Measurements from ENCODE around the gene GIGYF2. TPM values are rescaled to one million over a fixed set of nuclear protein-coding genes. Genes with fewer than 3 reads are reported as not detected.
A peak's percentile ranks its signal among the peaks of the same experiment; 100 is the strongest.

GIGYF2 gene
- total and polyA plus RNA-seq, 2 of the 13 experiments (the other 11 are each of a cell fraction or from before 2014, with no cell fraction given): 44.9 to 73.5 TPM

DNA sequence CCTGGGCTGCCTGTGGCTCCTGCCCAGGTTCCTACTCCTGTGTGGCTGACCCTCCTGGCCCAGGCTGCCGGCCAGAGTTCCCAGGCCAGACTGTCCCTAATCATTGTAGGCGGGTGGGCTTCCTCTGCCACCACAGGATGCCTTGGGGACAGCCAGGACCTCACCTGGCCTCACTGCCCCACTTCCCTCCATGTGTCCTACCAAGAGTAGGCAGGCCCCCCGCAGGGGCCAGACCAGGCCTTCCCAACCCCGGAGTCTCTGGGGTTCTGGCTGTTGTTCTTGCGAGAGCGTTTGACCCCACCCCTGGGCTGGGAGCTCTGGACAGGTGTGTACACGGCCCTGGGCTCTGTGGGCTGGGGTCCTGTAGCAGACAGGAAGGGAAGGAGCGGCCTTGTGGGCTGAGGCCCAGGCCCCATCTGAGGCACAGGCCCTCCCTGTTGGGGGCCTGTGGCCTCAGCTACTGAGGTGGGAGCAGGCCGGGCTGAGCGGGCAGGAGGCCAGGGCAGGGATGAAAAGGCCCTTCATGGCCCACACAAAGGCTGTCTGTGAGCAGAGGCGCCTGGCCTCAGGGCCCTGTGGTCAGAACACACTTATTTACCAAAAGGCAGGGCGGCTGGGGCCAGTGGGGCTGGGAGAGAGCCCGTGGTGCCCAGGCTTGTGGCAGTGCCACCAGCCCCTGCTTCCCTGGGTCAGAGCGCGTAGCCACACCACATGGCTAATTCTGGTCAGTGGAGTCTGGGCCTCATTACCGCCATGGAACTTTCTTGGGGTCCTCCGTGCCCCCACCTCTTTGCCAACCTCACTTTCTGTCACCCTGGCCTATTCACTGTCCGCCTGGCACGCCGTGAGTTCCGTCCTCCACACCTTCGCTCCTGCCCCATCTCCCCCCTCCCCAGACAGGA is 175.0 kb downstream of the GIGYF2 start (continued):
- no peak for TF ChIP-seq STAT6 (CRISPR knock-in tag; IDR thresholded peaks at IDR 0.05; ENCODE audit: borderline replicate concordance)
- peak; percentile 76 for TF ChIP-seq ZNF891 (CRISPR knock-in tag; IDR thresholded peaks at IDR 0.05)
- no peak for TF ChIP-seq DMTF1 (CRISPR knock-in tag; IDR thresholded peaks at IDR 0.05)
- TF ChIP-seq, protein P1, sequence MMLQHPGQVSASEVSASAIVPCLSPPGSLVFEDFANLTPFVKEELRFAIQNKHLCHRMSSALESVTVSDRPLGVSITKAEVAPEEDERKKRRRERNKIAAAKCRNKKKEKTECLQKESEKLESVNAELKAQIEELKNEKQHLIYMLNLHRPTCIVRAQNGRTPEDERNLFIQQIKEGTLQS (CRISPR knock-in tag; IDR thresholded peaks at IDR 0.05): no peak
- TF ChIP-seq ZNF230 (CRISPR knock-in tag; IDR thresholded peaks at IDR 0.05): peak; percentile 73; the same call in 1 of the 2 replicates
- TF ChIP-seq ZNF256 (CRISPR knock-in tag; conservative IDR thresholded peaks at IDR 0.05): no peak
- TF ChIP-seq BORCS8-MEF2B (CRISPR knock-in tag; IDR thresholded peaks at IDR 0.05): peak; percentile 59; the same call in 1 of the 2 replicates
- TF ChIP-seq, protein P2, sequence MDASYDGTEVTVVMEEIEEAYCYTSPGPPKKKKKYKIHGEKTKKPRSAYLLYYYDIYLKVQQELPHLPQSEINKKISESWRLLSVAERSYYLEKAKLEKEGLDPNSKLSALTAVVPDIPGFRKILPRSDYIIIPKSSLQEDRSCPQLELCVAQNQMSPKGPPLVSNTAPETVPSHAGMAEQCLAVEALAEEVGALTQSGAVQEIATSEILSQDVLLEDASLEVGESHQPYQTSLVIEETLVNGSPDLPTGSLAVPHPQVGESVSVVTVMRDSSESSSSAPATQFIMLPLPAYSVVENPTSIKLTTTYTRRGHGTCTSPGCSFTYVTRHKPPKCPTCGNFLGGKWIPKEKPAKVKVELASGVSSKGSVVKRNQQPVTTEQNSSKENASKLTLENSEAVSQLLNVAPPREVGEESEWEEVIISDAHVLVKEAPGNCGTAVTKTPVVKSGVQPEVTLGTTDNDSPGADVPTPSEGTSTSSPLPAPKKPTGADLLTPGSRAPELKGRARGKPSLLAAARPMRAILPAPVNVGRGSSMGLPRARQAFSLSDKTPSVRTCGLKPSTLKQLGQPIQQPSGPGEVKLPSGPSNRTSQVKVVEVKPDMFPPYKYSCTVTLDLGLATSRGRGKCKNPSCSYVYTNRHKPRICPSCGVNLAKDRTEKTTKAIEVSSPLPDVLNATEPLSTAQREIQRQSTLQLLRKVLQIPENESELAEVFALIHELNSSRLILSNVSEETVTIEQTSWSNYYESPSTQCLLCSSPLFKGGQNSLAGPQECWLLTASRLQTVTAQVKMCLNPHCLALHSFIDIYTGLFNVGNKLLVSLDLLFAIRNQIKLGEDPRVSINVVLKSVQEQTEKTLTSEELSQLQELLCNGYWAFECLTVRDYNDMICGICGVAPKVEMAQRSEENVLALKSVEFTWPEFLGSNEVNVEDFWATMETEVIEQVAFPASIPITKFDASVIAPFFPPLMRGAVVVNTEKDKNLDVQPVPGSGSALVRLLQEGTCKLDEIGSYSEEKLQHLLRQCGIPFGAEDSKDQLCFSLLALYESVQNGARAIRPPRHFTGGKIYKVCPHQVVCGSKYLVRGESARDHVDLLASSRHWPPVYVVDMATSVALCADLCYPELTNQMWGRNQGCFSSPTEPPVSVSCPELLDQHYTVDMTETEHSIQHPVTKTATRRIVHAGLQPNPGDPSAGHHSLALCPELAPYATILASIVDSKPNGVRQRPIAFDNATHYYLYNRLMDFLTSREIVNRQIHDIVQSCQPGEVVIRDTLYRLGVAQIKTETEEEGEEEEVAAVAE (CRISPR knock-in tag; IDR thresholded peaks at IDR 0.05; ENCODE audit: borderline replicate concordance): no peak
- TF ChIP-seq, protein P3, sequence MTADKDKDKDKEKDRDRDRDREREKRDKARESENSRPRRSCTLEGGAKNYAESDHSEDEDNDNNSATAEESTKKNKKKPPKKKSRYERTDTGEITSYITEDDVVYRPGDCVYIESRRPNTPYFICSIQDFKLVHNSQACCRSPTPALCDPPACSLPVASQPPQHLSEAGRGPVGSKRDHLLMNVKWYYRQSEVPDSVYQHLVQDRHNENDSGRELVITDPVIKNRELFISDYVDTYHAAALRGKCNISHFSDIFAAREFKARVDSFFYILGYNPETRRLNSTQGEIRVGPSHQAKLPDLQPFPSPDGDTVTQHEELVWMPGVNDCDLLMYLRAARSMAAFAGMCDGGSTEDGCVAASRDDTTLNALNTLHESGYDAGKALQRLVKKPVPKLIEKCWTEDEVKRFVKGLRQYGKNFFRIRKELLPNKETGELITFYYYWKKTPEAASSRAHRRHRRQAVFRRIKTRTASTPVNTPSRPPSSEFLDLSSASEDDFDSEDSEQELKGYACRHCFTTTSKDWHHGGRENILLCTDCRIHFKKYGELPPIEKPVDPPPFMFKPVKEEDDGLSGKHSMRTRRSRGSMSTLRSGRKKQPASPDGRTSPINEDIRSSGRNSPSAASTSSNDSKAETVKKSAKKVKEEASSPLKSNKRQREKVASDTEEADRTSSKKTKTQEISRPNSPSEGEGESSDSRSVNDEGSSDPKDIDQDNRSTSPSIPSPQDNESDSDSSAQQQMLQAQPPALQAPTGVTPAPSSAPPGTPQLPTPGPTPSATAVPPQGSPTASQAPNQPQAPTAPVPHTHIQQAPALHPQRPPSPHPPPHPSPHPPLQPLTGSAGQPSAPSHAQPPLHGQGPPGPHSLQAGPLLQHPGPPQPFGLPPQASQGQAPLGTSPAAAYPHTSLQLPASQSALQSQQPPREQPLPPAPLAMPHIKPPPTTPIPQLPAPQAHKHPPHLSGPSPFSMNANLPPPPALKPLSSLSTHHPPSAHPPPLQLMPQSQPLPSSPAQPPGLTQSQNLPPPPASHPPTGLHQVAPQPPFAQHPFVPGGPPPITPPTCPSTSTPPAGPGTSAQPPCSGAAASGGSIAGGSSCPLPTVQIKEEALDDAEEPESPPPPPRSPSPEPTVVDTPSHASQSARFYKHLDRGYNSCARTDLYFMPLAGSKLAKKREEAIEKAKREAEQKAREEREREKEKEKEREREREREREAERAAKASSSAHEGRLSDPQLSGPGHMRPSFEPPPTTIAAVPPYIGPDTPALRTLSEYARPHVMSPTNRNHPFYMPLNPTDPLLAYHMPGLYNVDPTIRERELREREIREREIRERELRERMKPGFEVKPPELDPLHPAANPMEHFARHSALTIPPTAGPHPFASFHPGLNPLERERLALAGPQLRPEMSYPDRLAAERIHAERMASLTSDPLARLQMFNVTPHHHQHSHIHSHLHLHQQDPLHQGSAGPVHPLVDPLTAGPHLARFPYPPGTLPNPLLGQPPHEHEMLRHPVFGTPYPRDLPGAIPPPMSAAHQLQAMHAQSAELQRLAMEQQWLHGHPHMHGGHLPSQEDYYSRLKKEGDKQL (CRISPR knock-in tag; IDR thresholded peaks at IDR 0.05; ENCODE audit: low read depth): peak; percentile 7; the same call in 1 of the 2 replicates
